A549 (cell line): ENCODE data around the gene IREB2. TPM values are rescaled to one million over a fixed set of nuclear protein-coding genes. Genes with fewer than 3 reads are reported as not detected.

Experiments
- ATAC-seq, 2 experiments: fragments of 200-7000 bp in 1 of 2; fragments of >200 bp in 1 of 2; cut with Nextera tagmentation in 1 of 2; cut with Tn5 transposase in 1 of 2; 3 replicates each; pipeline versions ENCODE4 v1.8.0 to v1.9.1; 2018 to 2020; ENCODE audit warnings: mild to moderate bottlenecking in 1 of 2, moderate library complexity in 1 of 2
- CTCF ChIA-PET: fragments of 300-600 bp; sonication (Branson Sonifier 250); formaldehyde crosslinking; extraction: SDS; loops from one replicate; lab custom pipeline; 2021; ENCODE audit warnings: antibody characterized with exemption, inconsistent platforms; lab: Yijun Ruan, JAX
- POLR2A ChIA-PET: fragments of 350-600 bp; formaldehyde crosslinking; extraction: SDS; loops from one replicate; lab custom pipeline; 2021; ENCODE audit warnings: antibody characterized with exemption, inconsistent platforms; lab: Yijun Ruan, JAX
- DNase-seq, 2 experiments: peaks; one replicate each; pipeline versions ENCODE4 v3.0.0 to v3.0.0-alpha.2; 2011 to 2016; ENCODE audit warnings: low read depth in 1 of 2, low spot score in 1 of 2
- FAIRE-seq: peaks from 2 replicates; lab custom pipeline; 2011; peaks lifted over from hg19 to GRCh38; lab: Jason Lieb, UNC
- H3K27ac ChIP-seq, 2 experiments: fragments of >200 bp; sonication (Bioruptor Twin); formaldehyde crosslinking; 3 replicates each; pipeline ENCODE4 v1.5.1; 2016 to 2017
- H3K4me1 ChIP-seq: fragments of >200 bp; sonication (Bioruptor Twin); formaldehyde crosslinking; 3 replicates; pipeline ENCODE4 v1.6.1; 2016
- H3K4me2 ChIP-seq: fragments of >200 bp; sonication (Bioruptor Twin); formaldehyde crosslinking; 3 replicates; pipeline ENCODE4 v1.6.1; 2016
- H3K4me3 ChIP-seq: fragments of >200 bp; sonication (Bioruptor Twin); formaldehyde crosslinking; 3 replicates; pipeline ENCODE4 v1.5.1; 2016
- H3K9me3 ChIP-seq: fragments of >200 bp; sonication (Bioruptor Twin); formaldehyde crosslinking; 3 replicates; pipeline ENCODE4 v1.6.1; 2016
- BHLHE40 ChIP-seq: IDR thresholded peaks from 2 replicates; pipeline ENCODE4 v1.6.1; 2012; ENCODE audit warnings: low read depth, low read length, inconsistent platforms
- CHD2 ChIP-seq: fragments of 150-350 bp; IDR thresholded peaks from 2 replicates; pipeline ENCODE4 v1.6.1; 2014; ENCODE audit warnings: low read length; ENCODE audit not compliant: partially characterized antibody
- E2F6 ChIP-seq: IDR thresholded peaks from 2 replicates; pipeline ENCODE4 v1.6.1; 2012; ENCODE audit warnings: low read depth, borderline replicate concordance
- EHF ChIP-seq: fragments of 250-450 bp; sonication (Bioruptor Pico); IDR thresholded peaks from 2 replicates; pipeline ENCODE4 v1.5.0; 2020; ENCODE audit warnings: mild to moderate bottlenecking
- EP300 ChIP-seq, 2 experiments: fragments of >200 bp; sonication (Bioruptor Twin); formaldehyde crosslinking; IDR thresholded peaks; 2 replicates in 1 of 2; 3 replicates in 1 of 2; pipeline ENCODE4 v1.6.1; 2016 to 2017
- FOSB ChIP-seq: fragments of 250-450 bp; sonication (Bioruptor Pico); IDR thresholded peaks from 2 replicates; pipeline ENCODE4 v1.5.0; 2020; ENCODE audit warnings: mild to moderate bottlenecking, moderate library complexity
- FOSL2 ChIP-seq, 2 experiments: fragments of 450-650 bp in 1 of 2; fragments of >200 bp in 1 of 2; sonication (Bioruptor Twin) in 1 of 2; formaldehyde crosslinking; IDR thresholded peaks; 2 replicates each; pipeline versions ENCODE4 v1.5.0 to v1.6.1; 2016 to 2020; ENCODE audit warnings: mild to moderate bottlenecking in 1 of 2, moderate library complexity in 1 of 2
- GATA3 ChIP-seq: IDR thresholded peaks from 2 replicates; pipeline ENCODE4 v1.6.1; 2012; ENCODE audit warnings: borderline replicate concordance
- HEYL ChIP-seq: fragments of 250-450 bp; sonication (Bioruptor Pico); IDR thresholded peaks from 2 replicates; pipeline ENCODE4 v1.8.0; 2021; ENCODE audit warnings: mild to moderate bottlenecking, moderate library complexity
- MAFK ChIP-seq: fragments of 450-650 bp; IDR thresholded peaks from 2 replicates; pipeline ENCODE4 v1.6.1; 2014; ENCODE audit not compliant: partially characterized antibody
- POLR2AphosphoS2 ChIP-seq: conservative IDR thresholded peaks from 2 replicates; pipeline ENCODE4 v1.6.1; 2012; ENCODE audit warnings: low read length, improper control_type of control experiment, inconsistent platforms
- RCOR1 ChIP-seq: fragments of 150-350 bp; IDR thresholded peaks from 2 replicates; pipeline ENCODE4 v1.6.1; 2014; ENCODE audit warnings: antibody characterized with exemption, low read length, low read depth
- REST ChIP-seq: fragments of 200-600 bp; sonication (generic); IDR thresholded peaks from 2 replicates; pipeline ENCODE4 v1.6.1; 2016; ENCODE audit warnings: antibody characterized with exemption, mild to moderate bottlenecking, moderate library complexity
- RFX5 ChIP-seq: fragments of 450-650 bp; IDR thresholded peaks from 2 replicates; pipeline ENCODE4 v1.7.1; 2014; ENCODE audit warnings: antibody characterized with exemption, mild to moderate bottlenecking, moderate library complexity
- RNF2 ChIP-seq: fragments of 200-600 bp; sonication (generic); IDR thresholded peaks from 2 replicates; pipeline ENCODE4 v1.6.1; 2016; ENCODE audit warnings: low read depth, mild to moderate bottlenecking, antibody characterized with exemption, moderate library complexity, borderline replicate concordance
- TFCP2L1 ChIP-seq: fragments of 250-450 bp; sonication (Bioruptor Pico); IDR thresholded peaks from 2 replicates; pipeline ENCODE4 v1.5.0; 2021; ENCODE audit warnings: mild to moderate bottlenecking
- ZFP36 ChIP-seq: fragments of 450-650 bp; IDR thresholded peaks from 2 replicates; pipeline ENCODE4 v1.6.1; 2014; ENCODE audit warnings: borderline replicate concordance; ENCODE audit not compliant: partially characterized antibody
- WGBS: methylation state at CpG from one replicate; pipeline ENCODE4 v1.1.6; 2017; ENCODE audit errors: missing lambda C conversion rate; 5-methylcytosine and 5-hydroxymethylcytosine counted together
- polyA plus RNA-seq, 4 experiments: library from polyadenylated mRNA; depleted of rRNA in 3 of 4; stranded (reverse); fragments of >200 nt; fragmentation: RNase III in 1 of 4; extraction: RNeasy Plus Mini Kit Qiagen cat#74134 plus additional on column Dnase treatment in 1 of 4; gene quantifications; 2 replicates in 3 of 4; 3 replicates in 1 of 4; pipeline ENCODE4 v1.2.3, GENCODE V29; 2011 to 2017

Gene IREB2
- polyA plus RNA-seq, 2 of the 4 experiments (the other 2 are of a cell fraction), result 37.3 to 78.1 TPM

GRCh38 chr15:78542647-78543046 is 104.6 kb downstream of the IREB2 start:
- Histone ChIP-seq H3K27ac (no peak overlapping the region), H3K4me3 (no peak overlapping the region), H3K4me2 (peak overlapping the region; percentile 90), H3K4me1 (peaks cover 13% of the 10 kb centered on the region), H3K9me3 (no peaks in the 10 kb centered on the region)
- ChIA-PET CTCF (interaction anchor here (0.5 to 2.1 kb wide), 4 partner anchors 9 to 56 kb away, joined by 3 to 6 read pairs (median 4); no protein-coding TSS in a partner anchor), POLR2A (interaction anchor here (4.8 kb wide), 1 partner anchor 23 kb away, joined by 69 read pairs; the partner anchor contains the start of gene CHRNA5)
- WGBS, result 94% methylated on average over 3 of the region's 3 CpGs
- DNase-seq (no peak), FAIRE-seq (no peak), ATAC-seq (no peak)
- TF ChIP-seq POLR2AphosphoS2 (no peak), RNF2 (no peak), ZFP36 (no peak), MAFK (no peak), RCOR1 (no peak), EP300 (IDR thresholded peaks at IDR 0.05) (no peak), FOSL2 (IDR thresholded peaks at IDR 0.05) (no peak), FOSL2 (CRISPR knock-in tag; IDR thresholded peaks at IDR 0.05) (no peak), GATA3 (no peak)

GRCh38 chr15:78550194-78550593 is 112.2 kb downstream of the IREB2 start:
- CTCF ChIA-PET, result interaction anchor here (1.3 to 2.0 kb wide), 3 partner anchors 9 to 15 kb away, joined by 5 to 11 read pairs (median 6); partner anchors contain the start of gene CHRNA5
- no peak for ATAC-seq
- FAIRE-seq, result peak; percentile 56
- Histone ChIP-seq H3K27ac (no peak overlapping the region), H3K4me3 (no peak overlapping the region), H3K4me1 (no peaks in the 10 kb centered on the region), H3K9me3 (no peaks in the 10 kb centered on the region), H3K4me2 (no peak overlapping the region)
- TF ChIP-seq RFX5, result no peak
- 84% methylated on average over 6 of the region's 6 CpGs for WGBS
- POLR2A ChIA-PET, result interaction anchor here (0.6 to 5.3 kb wide), 4 partner anchors 10 to 311 kb away, joined by 3 to 24 read pairs (median 12); partner anchors contain the start of genes CHRNA5 and PSMA4
- no peak for DNase-seq

GRCh38 chr15:78550815-78551214 is 112.8 kb downstream of the IREB2 start:
- CTCF ChIA-PET, result interaction anchor here (1.0 to 1.9 kb wide), 2 partner anchors 9 to 84 kb away, joined by 3 to 6 read pairs; no protein-coding TSS in a partner anchor
- POLR2A ChIA-PET, result interaction anchor here (3.1 to 5.3 kb wide), 2 partner anchors 10 to 15 kb away, joined by 20 to 24 read pairs; partner anchors contain the start of genes CHRNA5 and PSMA4
- H3K9me3 ChIP-seq, result no peaks in the 10 kb centered on the region
- 79% methylated on average over 3 of the region's 3 CpGs for WGBS
- H3K4me2 ChIP-seq, result no peak overlapping the region
- no peak for DNase-seq
- TF ChIP-seq BHLHE40, result no peak
- no peak for TF ChIP-seq POLR2AphosphoS2
- TF ChIP-seq E2F6, result no peak
- no peak for TF ChIP-seq HEYL (CRISPR knock-in tag)
- TF ChIP-seq EHF (CRISPR knock-in tag), result no peak
- no peak for TF ChIP-seq FOSL2 (IDR thresholded peaks at IDR 0.05)
- no peak for TF ChIP-seq FOSL2 (CRISPR knock-in tag; IDR thresholded peaks at IDR 0.05)
- TF ChIP-seq REST, result no peak
- no peak for TF ChIP-seq MAFK
- no peak for TF ChIP-seq FOSB (CRISPR knock-in tag)
- TF ChIP-seq TFCP2L1 (CRISPR knock-in tag), result no peak
- TF ChIP-seq CHD2, result no peak
- TF ChIP-seq, all 56 proteins: peak for 0
- H3K4me3 ChIP-seq, result no peak overlapping the region
- no peaks in the 10 kb centered on the region for H3K4me1 ChIP-seq
- no peak overlapping the region for H3K27ac ChIP-seq
- FAIRE-seq, result no peak
- ATAC-seq, result no peak

Other genes with a start within 250 kb of the IREB2 start
- gene ACSBG1, start 203.7 kb upstream of the IREB2 start, polyA plus RNA-seq (2011; rRNA removed), result 0.16 and 0.21 TPM in 2 replicates
- gene ACSBG1, start 203.7 kb upstream of the IREB2 start, polyA plus RNA-seq (2017; fragmentation: RNase III; extraction: RNeasy Plus Mini Kit Qiagen cat#74134 plus additional on column Dnase treatment), result 0.03 to 0.15 TPM (median 0.05 TPM) in 3 replicates
- 0.13 and 0.25 TPM in 2 replicates for gene DNAJA4, start 173.7 kb upstream of the IREB2 start, polyA plus RNA-seq (2011; rRNA removed)
- 0.05 to 0.07 TPM in 2 of 3 replicates, not detected in the other for gene DNAJA4, start 173.7 kb upstream of the IREB2 start, polyA plus RNA-seq (2017; fragmentation: RNase III; extraction: RNeasy Plus Mini Kit Qiagen cat#74134 plus additional on column Dnase treatment)
- gene SKIC8, start 138.6 kb upstream of the IREB2 start, polyA plus RNA-seq (2011; rRNA removed), result 162 and 177 TPM in 2 replicates
- 143 to 154 TPM (median 144 TPM) in 3 replicates for gene SKIC8, start 138.6 kb upstream of the IREB2 start, polyA plus RNA-seq (2017; fragmentation: RNase III; extraction: RNeasy Plus Mini Kit Qiagen cat#74134 plus additional on column Dnase treatment)
- gene CRABP1, start 97.9 kb upstream of the IREB2 start, polyA plus RNA-seq (2011; rRNA removed), result 0.57 and 1.3 TPM in 2 replicates
- gene CRABP1, start 97.9 kb upstream of the IREB2 start, polyA plus RNA-seq (2017; fragmentation: RNase III; extraction: RNeasy Plus Mini Kit Qiagen cat#74134 plus additional on column Dnase treatment), result 0.79 to 1.1 TPM (median 1.0 TPM) in 3 replicates
- gene HYKK, start 69.4 kb downstream of the IREB2 start, polyA plus RNA-seq (2011; rRNA removed), result 12.9 and 16.7 TPM in 2 replicates
- 5.5 to 6.0 TPM (median 5.7 TPM) in 3 replicates for gene HYKK, start 69.4 kb downstream of the IREB2 start, polyA plus RNA-seq (2017; fragmentation: RNase III; extraction: RNeasy Plus Mini Kit Qiagen cat#74134 plus additional on column Dnase treatment)
- 556 and 719 TPM in 2 replicates for gene PSMA4, start 102.2 kb downstream of the IREB2 start, polyA plus RNA-seq (2011; rRNA removed)
- gene PSMA4, start 102.2 kb downstream of the IREB2 start, polyA plus RNA-seq (2017; fragmentation: RNase III; extraction: RNeasy Plus Mini Kit Qiagen cat#74134 plus additional on column Dnase treatment), result 548 to 589 TPM (median 585 TPM) in 3 replicates
- 40.9 and 49.6 TPM in 2 replicates for gene CHRNA5, start 127.3 kb downstream of the IREB2 start, polyA plus RNA-seq (2011; rRNA removed)
- gene CHRNA5, start 127.3 kb downstream of the IREB2 start, polyA plus RNA-seq (2017; fragmentation: RNase III; extraction: RNeasy Plus Mini Kit Qiagen cat#74134 plus additional on column Dnase treatment), result 29.8 to 31.7 TPM (median 30.7 TPM) in 3 replicates
- 0.45 and 0.50 TPM in 2 replicates for gene CHRNA3, start 182.8 kb downstream of the IREB2 start, polyA plus RNA-seq (2011; rRNA removed)
- 0.18 to 0.27 TPM (median 0.22 TPM) in 3 replicates for gene CHRNA3, start 182.8 kb downstream of the IREB2 start, polyA plus RNA-seq (2017; fragmentation: RNase III; extraction: RNeasy Plus Mini Kit Qiagen cat#74134 plus additional on column Dnase treatment)
- 2.4 and 3.2 TPM in 2 replicates for gene CHRNB4, start 203.0 kb downstream of the IREB2 start, polyA plus RNA-seq (2011; rRNA removed)
- 0.45 to 0.69 TPM (median 0.53 TPM) in 3 replicates for gene CHRNB4, start 203.0 kb downstream of the IREB2 start, polyA plus RNA-seq (2017; fragmentation: RNase III; extraction: RNeasy Plus Mini Kit Qiagen cat#74134 plus additional on column Dnase treatment)